Right renal pelvis (tissue), 4 donors: ENCODE data around the gene GP1BA. TPM values are rescaled to one million over a fixed set of nuclear protein-coding genes. Genes with fewer than 3 reads are reported as not detected.

Source experiments
- DNase-seq, 4 donors: peaks; one replicate each; pipeline ENCODE4 v3.0.0-alpha.2; 2013; ENCODE audit warnings: low read depth in 4 of 4, low spot score in 3 of 4, missing footprints in 1 of 4
- polyA plus RNA-seq, 4 donors: library from polyadenylated mRNA; unstranded; fragments of 120-200 nt; gene quantifications; one replicate each; pipeline ENCODE4 v1.2.1, GENCODE V29; 2013; ENCODE audit not compliant: insufficient read length in 4 of 4

GP1BA gene
- polyA plus RNA-seq, 4 donors, result 1.4 to 3.5 (median 1.8) TPM

- no peak for DNase-seq
Observed at GRCh38 chr17:4970273-4970672, 38.2 kb downstream of the GP1BA start.

- DNase-seq, result no peak
Observed at GRCh38 chr17:4971826-4972225, 39.7 kb downstream of the GP1BA start.

GRCh38 chr17:4972322-4972721 lies 40.2 kb downstream of the GP1BA start:
- no peak for DNase-seq

- no peak for DNase-seq
Observed at GRCh38 chr17:4972752-4973151, 40.7 kb downstream of the GP1BA start.

- no peak for DNase-seq
Observed at GRCh38 chr17:4973256-4974114, 41.4 kb downstream of the GP1BA start.

- no peak for DNase-seq
Observed at GRCh38 chr17:4974115-4974670, 42.1 kb downstream of the GP1BA start.

GRCh38 chr17:4978726-4979125 lies 46.6 kb downstream of the GP1BA start:
- DNase-seq, result no peak

GRCh38 chr17:4980644-4981216 lies 48.7 kb downstream of the GP1BA start:
- peak; percentile 57 to 68 (median 63) for DNase-seq

- no peak for DNase-seq
Observed at GRCh38 chr17:4982305-4982704, 50.2 kb downstream of the GP1BA start.

Other genes starting within 250 kb of the GP1BA start
- 10 to 100 TPM; 40.8 to 55.7 (median 50.3) TPM for gene PELP1, start 228.1 kb upstream of the GP1BA start, polyA plus RNA-seq
- 10 to 100 TPM; 29.2 to 34.7 (median 31.2) TPM for gene ARRB2, start 221.6 kb upstream of the GP1BA start, polyA plus RNA-seq
- gene MED11, start 200.8 kb upstream of the GP1BA start, polyA plus RNA-seq, result 10 to 100 TPM; 24.0 to 28.8 (median 27.1) TPM
- under 1 TPM; 0.41 to 0.95 (median 0.45) TPM for gene ZMYND15, start 192.4 kb upstream of the GP1BA start, polyA plus RNA-seq
- 10 to 100 TPM; 12.5 to 15.6 (median 13.8) TPM for gene CXCL16, start 192.3 kb upstream of the GP1BA start, polyA plus RNA-seq
- gene TM4SF5, start 160.4 kb upstream of the GP1BA start, polyA plus RNA-seq, result 1 to 10 TPM in 3 of 4 donors, under 1 TPM in 1; 0.97 to 3.5 (median 1.9) TPM
- 1 to 10 TPM in 1 of 4 donors, under 1 TPM in 3; 0.31 to 1.1 (median 0.42) TPM for gene VMO1, start 145.9 kb upstream of the GP1BA start, polyA plus RNA-seq
- 10 to 100 TPM in 1 of 4 donors, 1 to 10 TPM in 3; 3.8 to 14.9 (median 5.7) TPM for gene GLTPD2, start 143.3 kb upstream of the GP1BA start, polyA plus RNA-seq
- gene PSMB6, start 136.1 kb upstream of the GP1BA start, polyA plus RNA-seq, result 100 to 1,000 TPM; 114 to 153 (median 122) TPM
- 10 to 100 TPM; 36.2 to 39.4 (median 38.5) TPM for gene PLD2, start 125.1 kb upstream of the GP1BA start, polyA plus RNA-seq
- 10 to 100 TPM; 56.6 to 69.2 (median 59.0) TPM for gene MINK1, start 98.9 kb upstream of the GP1BA start, polyA plus RNA-seq
- gene C17orf107, start 32.7 kb upstream of the GP1BA start, polyA plus RNA-seq, result 1 to 10 TPM; 1.0 to 3.3 (median 1.5) TPM
- 1 to 10 TPM; 1.1 to 2.7 (median 1.5) TPM for gene CHRNE, start 29.2 kb upstream of the GP1BA start, polyA plus RNA-seq
- gene SLC25A11, start 7.8 kb downstream of the GP1BA start, polyA plus RNA-seq, result 10 to 100 TPM; 78.2 to 98.0 (median 79.0) TPM
- 100 to 1,000 TPM; 131 to 144 (median 138) TPM for gene RNF167, start 8.0 kb downstream of the GP1BA start, polyA plus RNA-seq
- gene PFN1, start 16.3 kb downstream of the GP1BA start, polyA plus RNA-seq, result 100 to 1,000 TPM; 376 to 513 (median 389) TPM
- 10 to 100 TPM; 22.1 to 28.7 (median 23.7) TPM for gene ENO3, start 18.8 kb downstream of the GP1BA start, polyA plus RNA-seq
- gene SPAG7, start 35.5 kb downstream of the GP1BA start, polyA plus RNA-seq, result 100 to 1,000 TPM in 1 of 4 donors, 10 to 100 TPM in 3; 84.8 to 102 (median 95.8) TPM
- gene CAMTA2, start 55.4 kb downstream of the GP1BA start, polyA plus RNA-seq, result 10 to 100 TPM; 24.4 to 27.8 (median 25.3) TPM
- gene INCA1, start 65.2 kb downstream of the GP1BA start, polyA plus RNA-seq, result 1 to 10 TPM; 7.9 to 8.6 (median 8.3) TPM
- gene KIF1C, start 65.7 kb downstream of the GP1BA start, polyA plus RNA-seq, result 10 to 100 TPM; 75.0 to 96.5 (median 86.3) TPM
- under 1 TPM; 0.21 to 0.43 (median 0.26) TPM for gene SLC52A1, start 103.1 kb downstream of the GP1BA start, polyA plus RNA-seq
- 10 to 100 TPM; 11.9 to 16.8 (median 15.7) TPM for gene ZFP3, start 146.2 kb downstream of the GP1BA start, polyA plus RNA-seq
- gene ZNF232, start 179.6 kb downstream of the GP1BA start, polyA plus RNA-seq, result 10 to 100 TPM; 20.1 to 37.8 (median 22.0) TPM
- 1 to 10 TPM; 3.2 to 8.4 (median 4.0) TPM for gene USP6, start 183.8 kb downstream of the GP1BA start, polyA plus RNA-seq